ENCODE data around the gene ARGLU1. TPM values are rescaled to one million over a fixed set of nuclear protein-coding genes. Genes with fewer than 3 reads are reported as not detected.

The ARGLU1 gene
- total and polyA plus RNA-seq, 9 of the 15 experiments (the other 6 are each of a cell fraction or from before 2014, with no cell fraction given): 19.3 to 99.9 (median 49.3) TPM

- TF ChIP-seq, protein P1, sequence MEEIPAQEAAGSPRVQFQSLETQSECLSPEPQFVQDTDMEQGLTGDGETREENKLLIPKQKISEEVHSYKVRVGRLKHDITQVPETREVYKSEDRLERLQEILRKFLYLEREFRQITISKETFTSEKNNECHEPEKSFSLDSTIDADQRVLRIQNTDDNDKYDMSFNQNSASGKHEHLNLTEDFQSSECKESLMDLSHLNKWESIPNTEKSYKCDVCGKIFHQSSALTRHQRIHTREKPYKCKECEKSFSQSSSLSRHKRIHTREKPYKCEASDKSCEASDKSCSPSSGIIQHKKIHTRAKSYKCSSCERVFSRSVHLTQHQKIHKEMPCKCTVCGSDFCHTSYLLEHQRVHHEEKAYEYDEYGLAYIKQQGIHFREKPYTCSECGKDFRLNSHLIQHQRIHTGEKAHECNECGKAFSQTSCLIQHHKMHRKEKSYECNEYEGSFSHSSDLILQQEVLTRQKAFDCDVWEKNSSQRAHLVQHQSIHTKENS (CRISPR knock-in tag; IDR thresholded peaks at IDR 0.05): no peak
- TF ChIP-seq ELK1 (CRISPR knock-in tag; IDR thresholded peaks at IDR 0.05): no peak
- no peak for TF ChIP-seq JUND (IDR thresholded peaks at IDR 0.05; ENCODE audit: borderline replicate concordance, low read depth, low read length)
- TF ChIP-seq JUND (tag; IDR thresholded peaks at IDR 0.05; ENCODE audit: borderline replicate concordance, low read depth, low read length): no peak
- no peak for TF ChIP-seq XRCC3 (IDR thresholded peaks at IDR 0.05)
These were observed 45.7 kb downstream of the ARGLU1 start (continued) for GRCh38 chr13:106522112-106522705.

DNA sequence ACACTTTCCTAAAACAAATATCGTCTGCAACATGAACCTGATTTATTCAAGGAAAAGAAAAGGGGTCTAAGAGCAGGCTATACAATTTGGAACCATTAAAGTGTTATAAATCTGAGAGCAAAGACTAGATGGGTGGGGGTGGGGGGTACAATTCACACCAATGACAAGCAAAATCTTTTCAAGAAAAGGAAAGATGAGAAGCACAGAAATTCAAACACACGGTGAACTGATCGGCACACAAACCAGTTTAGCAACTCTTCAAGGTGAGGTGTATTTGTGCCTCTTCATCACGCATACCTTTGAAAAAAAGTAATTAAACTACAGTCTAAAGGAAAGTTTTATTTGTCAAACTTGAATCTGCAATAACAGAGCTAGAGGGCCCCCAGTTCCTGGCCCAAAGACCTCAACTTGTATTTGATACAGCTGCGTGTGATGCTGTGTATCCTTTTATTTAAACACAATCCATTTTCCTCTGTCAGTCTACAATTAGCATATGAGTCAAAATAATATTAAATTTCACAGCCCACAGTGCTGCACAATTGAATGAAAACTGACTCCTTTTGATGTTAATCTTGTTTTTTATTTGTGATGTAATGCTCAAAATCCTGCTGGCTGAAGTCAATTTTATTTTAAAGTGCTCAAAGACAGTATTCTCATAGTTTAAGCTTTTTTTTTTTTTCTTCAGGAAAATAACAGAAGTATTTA, 46.7 kb downstream of the ARGLU1 start:
- Histone ChIP-seq H3K79me2 (ENCODE audit: control insufficient read depth, insufficient read depth, low read length) (no peaks in the 10 kb centered on the region), H3K9me3 (replicated peaks; ENCODE audit: control insufficient read depth, insufficient read depth, low read depth, low read length) (no peaks in the 10 kb centered on the region), H3K36me3 (ENCODE audit: control insufficient read depth, insufficient read depth, low read length) (no peaks in the 10 kb centered on the region), H3K4me2 (ENCODE audit: insufficient read depth, low read length) (no peak overlapping the region), H3K4me3 (no peak overlapping the region), H3K9ac (ENCODE audit: insufficient read depth in 1 of 2, low read depth in 2 of 2, low read length in 2 of 2) (no peak overlapping the region), H4K20me1 (replicated peaks; ENCODE audit: control insufficient read depth, insufficient read depth, low read length) (no peaks in the 10 kb centered on the region), H3K9me1 (ENCODE audit: control insufficient read depth, insufficient read depth, low read length) (no peaks in the 10 kb centered on the region), H3K27ac (ENCODE audit: extremely low read depth, low read depth, low read length) (no peak overlapping the region), H3K4me1 (replicated peaks in 1 of 2; ENCODE audit: control insufficient read depth in 2 of 2, insufficient read depth in 2 of 2, low read length in 2 of 2) (no peaks in the 10 kb centered on the region), H3K27me3 (ENCODE audit: control insufficient read depth in 2 of 2, insufficient read depth in 2 of 2, low read length in 2 of 2) (no peaks in the 10 kb centered on the region), H2AFZ (ENCODE audit: low read depth, low read length) (no peak overlapping the region)
- in situ Hi-C loops (cut with MboI) (no loop called here), intact Hi-C loops (cut with micrococcal nuclease) (no loop called here)
- POLR2A ChIA-PET: no interaction called here
- CTCF ChIA-PET (ENCODE audit: low intra/inter-chr PET ratio): interaction anchor here (0.7 kb wide), 1 partner anchor 242 kb away, joined by 3 read pairs; no protein-coding TSS in a partner anchor
- no peak for DNase-seq (ENCODE audit: extremely low read depth in 1 of 4, low spot score in 3 of 4)
- FAIRE-seq: no peak
- BruUV-seq (replicated peaks): no TSS peak
- 2% methylated on average over 4 of the region's 5 CpGs for WGBS (ENCODE audit: insufficient coverage, low coverage, missing lambda C conversion rate)
- no peak for ATAC-seq
- TF ChIP-seq MXI1 (IDR thresholded peaks at IDR 0.05; ENCODE audit: low read depth, low read length) (no peak), ARID3B (CRISPR knock-in tag; IDR thresholded peaks at IDR 0.05; ENCODE audit: borderline replicate concordance) (no peak), MIER1 (IDR thresholded peaks at IDR 0.05; ENCODE audit: low read depth) (no peak), SRSF3 (IDR thresholded peaks at IDR 0.05; ENCODE audit: insufficient read depth, low read length) (no peak), POU5F1 (IDR thresholded peaks at IDR 0.05; ENCODE audit: borderline replicate concordance, low read depth, low read length, partially characterized antibody) (no peak), PHF21A (IDR thresholded peaks at IDR 0.05; ENCODE audit: borderline replicate concordance, low read depth) (no peak), ZNF347 (CRISPR knock-in tag; IDR thresholded peaks at IDR 0.05; ENCODE audit: low read depth) (no peak), NFE2L1 (tag; IDR thresholded peaks at IDR 0.05; ENCODE audit: borderline replicate concordance, low read depth) (no peak), TEAD4 (IDR thresholded peaks at IDR 0.05; ENCODE audit: low read length) (no peak), TEAD4 (CRISPR knock-in tag; IDR thresholded peaks at IDR 0.05; ENCODE audit: borderline replicate concordance) (no peak), ZNF583 (CRISPR knock-in tag; IDR thresholded peaks at IDR 0.05) (no peak), HNRNPLL (IDR thresholded peaks at IDR 0.05; ENCODE audit: low read depth, low read length, poor library complexity, severe bottlenecking) (no peak)
